AML-193 (cell line): ENCODE measurements around the gene PXT1.
"Not testable (repeated sequence)": the region's sequence is repeated elsewhere in the genome, so short reads cannot be mapped to it uniquely, and the experiment has no call there.

Experiments
- DNase-seq, 2 experiments: peaks; one replicate each; lab custom pipeline; 2025; lab: John Stamatoyannopoulos, UW

Gene PXT1, protein sequence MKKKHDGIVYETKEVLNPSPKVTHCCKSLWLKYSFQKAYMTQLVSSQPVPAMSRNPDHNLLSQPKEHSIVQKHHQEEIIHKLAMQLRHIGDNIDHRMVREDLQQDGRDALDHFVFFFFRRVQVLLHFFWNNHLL

DNA sequence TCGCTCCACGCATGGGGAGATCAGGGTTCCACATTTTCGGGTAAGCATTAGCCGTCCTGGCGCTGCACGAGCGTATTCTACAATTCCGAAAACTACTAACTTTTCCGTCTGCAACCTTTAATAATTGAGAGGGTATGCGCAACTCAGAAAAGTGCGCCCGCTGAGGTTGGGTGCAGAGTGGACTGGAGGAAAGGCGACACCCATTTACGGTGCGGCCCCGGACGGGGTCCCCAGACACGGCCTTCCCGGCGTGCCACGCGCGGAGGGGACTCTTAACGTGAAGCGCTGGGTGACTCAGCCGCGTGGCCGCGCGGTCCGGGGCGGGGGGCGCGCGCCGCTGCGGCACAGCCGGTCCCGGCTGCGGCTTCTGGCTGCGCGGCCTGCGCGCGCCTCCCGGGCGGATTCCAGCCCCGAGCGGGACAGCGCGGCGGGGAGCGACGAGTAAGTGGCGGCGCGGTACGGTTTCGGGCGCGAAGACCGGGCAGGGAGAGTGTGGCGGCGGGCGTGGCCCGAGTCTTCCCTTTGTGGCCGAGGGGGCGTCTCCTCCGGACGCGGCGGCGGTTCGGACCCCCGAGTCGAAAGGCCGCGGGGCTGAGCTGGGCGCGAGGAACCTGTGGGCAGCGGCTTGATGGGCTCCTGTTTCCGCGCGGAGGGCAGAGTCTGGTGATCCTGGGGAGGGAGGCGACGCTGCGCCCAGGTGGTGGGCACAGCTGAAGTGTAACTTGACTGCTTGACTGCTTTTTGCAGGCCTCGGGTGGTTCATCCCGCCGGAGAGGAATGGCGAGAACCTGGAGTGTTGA is at the start of gene PXT1, which contains the start of gene KCTD20:
PXT1 (minus strand) TSS at position 184 of the 800 bp plus-strand sequence. CDS start 16,772 bp downstream, outside the sequence.
KCTD20 (plus strand) TSS at position 330 of the 800 bp plus-strand sequence. CDS start 27,098 bp downstream, outside the sequence.
- peak; percentile 88 to 93 for DNase-seq

DNA sequence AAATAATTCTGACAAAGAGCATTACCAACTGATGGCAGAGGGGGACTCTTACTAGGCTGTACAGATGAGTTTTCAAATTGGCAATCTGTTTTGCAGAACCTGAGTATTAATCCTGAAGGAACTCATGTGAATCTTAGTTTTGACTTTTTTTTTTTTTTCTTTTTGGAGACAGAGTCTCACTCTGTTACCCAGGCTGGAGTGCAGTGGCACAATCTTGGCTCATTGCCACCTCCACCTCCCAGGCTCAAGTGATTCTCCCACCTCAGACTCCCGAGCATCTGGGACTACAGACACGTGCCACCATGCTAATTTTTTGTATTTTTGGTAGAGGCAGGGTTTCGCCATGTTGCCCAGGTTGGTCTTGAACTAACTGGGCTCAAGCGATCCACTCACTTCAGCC is 49.4 kb upstream of the PXT1 start:
- DNase-seq = no peak

DNA sequence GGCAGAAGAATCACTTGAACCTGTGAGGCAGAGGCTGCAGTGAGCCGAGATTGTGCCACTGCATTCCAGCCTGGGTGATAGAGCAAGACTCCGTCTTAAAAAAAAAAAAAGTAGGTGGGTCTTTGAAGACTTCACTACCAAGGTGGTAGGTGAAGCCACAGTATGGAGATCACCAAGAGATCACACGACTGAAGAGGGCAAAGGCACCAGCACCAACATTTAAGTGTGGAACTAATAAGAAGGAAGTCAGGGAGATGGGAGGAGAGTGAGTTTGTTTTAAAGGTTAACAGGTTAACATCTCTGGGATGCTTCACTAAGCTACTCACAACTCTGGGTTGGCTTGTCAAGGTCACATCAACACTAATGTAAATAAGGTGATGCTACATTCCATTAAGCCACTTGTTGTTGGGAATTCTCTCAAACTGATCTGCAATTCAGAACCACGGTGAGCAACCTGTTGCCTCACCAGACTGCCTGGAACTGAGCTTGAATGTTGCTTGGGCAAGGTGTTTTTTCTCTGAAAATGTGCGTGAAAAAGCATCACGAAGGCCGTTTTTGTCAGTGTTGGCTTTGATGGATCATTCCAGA is 48.8 kb upstream of the PXT1 start:
- DNase-seq = no peak

DNA sequence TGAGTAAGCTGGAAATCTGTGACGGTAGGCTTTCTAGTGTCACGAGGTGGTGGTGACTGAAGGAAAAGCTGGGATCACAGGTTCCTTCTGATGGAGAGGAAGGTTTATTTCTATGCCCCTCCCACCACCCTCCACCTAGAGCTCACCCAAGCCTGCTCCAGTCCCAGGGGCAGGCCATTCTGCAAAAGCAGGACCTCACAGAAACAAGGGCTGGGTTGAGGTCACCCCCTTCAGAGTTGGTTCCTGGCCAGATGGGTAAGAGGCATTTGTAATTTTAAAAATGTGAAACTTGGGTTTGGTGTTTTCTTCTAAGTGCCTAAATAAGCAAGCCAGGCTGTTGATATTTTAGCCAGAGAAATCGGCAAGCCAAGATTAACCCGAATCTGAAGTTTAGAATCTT is 46.8 kb upstream of the PXT1 start:
- DNase-seq = no peak

DNA sequence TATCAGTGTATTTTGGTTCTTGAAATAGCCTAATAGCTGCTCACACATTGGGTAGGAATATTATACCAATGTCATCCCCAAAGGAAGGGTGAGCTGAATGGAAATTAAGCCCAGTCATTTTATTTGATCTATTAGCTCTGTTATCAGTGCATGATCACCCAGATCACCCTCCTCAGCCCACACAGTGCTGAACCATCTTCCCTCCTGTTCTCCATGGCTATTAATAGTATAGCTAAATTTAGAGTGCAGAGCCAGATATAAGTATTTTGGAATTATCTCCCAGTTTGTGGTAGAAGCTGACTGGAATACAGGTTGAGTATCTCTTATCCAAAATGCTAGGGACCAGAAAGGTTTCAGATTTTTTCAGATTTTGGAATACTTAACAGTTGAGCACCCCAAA is 45.6 kb upstream of the PXT1 start:
- DNase-seq = no peak

DNA sequence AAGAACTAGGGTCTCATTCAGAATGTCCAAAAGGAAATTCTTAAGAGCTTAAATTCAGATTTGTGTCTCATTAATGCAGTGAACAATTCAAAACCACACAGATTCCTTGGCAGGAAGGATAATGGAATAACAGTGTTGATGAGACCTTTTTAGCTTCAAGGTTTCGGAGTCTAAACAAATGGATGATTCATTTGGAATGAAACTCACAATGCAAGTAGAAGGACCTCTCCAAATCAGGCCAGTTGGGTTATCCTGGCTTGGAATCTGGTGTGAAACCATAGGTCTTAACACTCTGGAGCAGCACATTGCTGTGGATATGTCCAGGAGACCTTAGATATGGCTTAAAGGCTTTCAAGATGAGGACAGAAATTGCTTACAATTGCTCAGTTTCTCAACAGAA is 45.0 kb upstream of the PXT1 start:
- no peak for DNase-seq

DNA sequence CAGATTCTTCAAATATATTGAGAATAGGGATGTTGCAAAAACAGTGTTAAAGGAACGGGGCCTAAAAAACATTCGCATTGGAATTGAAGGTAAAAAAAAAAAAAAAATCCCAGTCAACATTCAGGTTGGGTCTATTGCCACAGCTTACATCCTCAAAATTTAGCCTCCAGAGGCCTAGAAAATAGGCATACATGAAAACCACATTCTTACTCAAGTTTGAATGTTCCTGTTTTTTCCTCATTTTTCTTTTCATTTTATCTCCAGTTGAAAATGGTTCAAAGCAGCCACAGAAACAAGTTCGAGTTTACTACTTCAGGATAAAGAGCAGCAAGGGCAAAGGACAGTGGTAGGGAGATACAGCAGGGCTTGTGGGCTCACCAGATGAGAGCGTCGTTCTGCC is 42.1 kb upstream of the PXT1 start:
- peak; percentile 43 to 57 for DNase-seq

DNA sequence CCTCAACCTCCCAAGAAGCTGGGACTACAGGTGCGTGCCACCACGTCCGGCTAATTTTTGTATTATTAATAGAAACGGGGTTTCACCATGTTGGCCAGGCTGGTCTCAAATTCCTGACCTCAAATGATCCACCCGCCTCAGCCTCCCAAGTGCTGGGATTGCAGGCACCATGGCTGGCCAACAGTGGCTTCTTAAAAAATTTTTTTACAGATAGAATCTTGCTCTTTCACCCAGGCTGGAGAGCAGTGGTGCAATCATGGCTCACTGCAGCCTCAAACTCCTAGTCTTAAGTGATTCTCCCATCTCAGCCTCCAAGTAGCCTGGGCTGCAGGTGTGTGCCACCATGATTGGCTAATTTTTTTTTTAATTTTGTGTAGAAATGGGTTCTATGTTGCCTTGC is 40.7 kb upstream of the PXT1 start:
- DNase-seq = not testable (repeated sequence)

DNA sequence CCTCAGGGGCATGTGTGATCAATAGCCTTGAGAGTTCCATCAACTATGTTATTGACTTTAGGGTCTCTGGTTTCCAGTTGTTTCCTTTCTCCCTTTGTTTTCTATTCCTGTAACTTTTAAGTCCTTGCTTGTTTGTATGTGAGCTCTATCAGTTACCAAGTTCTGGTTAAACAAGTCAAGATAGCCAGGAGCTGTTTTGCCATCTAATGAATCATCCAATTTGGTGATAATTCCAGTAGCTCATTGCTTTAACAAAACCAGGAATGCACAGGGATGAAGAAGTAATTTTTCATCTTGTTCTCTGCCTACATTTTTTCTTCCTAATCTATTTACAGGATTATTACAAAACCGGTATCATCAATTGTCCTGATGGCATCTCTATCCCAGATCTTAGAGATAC is 36.6 kb upstream of the PXT1 start:
- no peak for DNase-seq

DNA sequence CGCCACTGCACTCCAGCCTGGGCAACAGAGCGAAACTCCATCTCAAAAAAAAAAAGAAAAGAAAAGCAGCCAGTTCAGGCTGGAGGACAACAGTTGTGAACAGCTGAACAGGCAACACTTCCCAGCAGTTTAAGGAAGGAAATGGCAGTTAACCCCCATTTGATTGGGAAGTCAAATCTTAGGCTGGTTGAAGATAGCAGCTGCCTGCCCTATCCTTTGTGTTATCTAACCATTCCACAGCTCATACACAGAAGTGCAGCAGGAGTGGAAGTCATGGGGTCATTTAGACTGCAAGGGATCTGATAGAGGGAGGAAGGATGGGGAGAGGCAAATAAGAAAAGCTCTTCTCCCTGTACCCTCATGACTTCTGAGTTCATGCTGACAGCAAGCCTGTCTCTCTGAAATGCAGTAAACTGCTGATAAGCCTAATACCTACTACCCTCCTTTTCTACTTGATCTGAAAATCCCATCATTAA is 35.4 kb upstream of the PXT1 start:
- DNase-seq = peak; percentile 47 to 67

DNA sequence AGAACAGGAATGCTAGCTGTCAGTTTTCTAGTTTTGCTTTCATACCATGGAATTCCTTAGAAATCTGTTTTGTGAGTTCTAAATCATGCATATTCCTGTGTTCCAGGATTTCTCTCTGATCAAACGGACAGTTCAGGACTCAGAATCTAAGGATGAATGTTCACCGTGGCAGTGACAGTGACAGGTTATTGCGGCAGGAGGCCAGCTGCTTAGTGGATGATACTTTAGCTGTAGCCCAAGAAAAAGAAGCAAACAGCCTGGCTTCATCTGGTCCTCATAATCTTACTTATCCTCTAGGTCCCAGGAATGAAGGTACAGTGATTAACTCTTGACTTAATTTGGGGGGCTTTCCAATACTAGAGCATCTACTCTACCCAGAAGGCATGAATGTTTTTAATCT is 27.3 kb upstream of the PXT1 start:
- DNase-seq = no peak

DNA sequence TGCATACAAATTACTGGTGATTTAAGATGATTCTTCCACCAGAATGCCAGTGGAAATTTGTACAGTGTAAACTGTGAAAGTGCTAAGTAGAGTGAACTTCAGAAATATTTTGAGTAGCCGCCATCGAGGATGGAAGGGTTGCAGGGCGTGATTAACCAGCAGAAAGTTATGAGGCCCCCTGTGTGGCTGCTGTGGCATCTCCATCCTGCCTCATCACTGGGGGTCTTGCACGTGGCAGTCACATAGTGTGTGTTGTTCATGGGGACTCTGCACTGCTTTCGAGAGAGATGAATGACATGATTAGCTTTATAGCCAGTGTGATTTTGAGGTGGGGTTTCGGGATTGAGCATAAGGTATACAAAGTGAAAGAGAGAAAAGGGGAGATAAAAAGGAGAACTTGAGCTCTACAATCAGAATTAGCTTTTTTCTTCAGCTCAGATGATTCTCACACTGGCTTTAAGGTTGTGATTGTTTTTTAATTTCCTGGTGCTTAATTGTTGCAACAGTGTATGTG is 26.6 kb upstream of the PXT1 start:
- DNase-seq = no peak

DNA sequence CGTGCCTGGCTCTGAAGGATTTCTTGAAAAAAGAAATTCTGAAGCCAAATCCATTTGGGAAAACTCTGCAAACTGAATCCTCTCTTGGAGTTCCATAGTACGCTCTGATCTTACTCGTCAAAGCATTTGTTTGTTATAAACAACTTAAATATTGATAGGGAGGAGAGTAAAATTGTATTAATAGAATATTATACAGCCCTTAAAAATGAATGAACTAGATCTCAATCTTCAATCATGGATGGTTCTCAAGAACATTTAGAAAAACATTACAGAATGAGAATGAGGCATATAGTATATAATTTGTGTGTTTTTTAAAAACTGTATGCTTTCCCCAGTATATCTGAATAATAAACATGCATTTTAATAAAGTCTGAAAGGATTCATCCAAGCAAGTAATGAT is 25.0 kb upstream of the PXT1 start:
- DNase-seq = no peak

DNA sequence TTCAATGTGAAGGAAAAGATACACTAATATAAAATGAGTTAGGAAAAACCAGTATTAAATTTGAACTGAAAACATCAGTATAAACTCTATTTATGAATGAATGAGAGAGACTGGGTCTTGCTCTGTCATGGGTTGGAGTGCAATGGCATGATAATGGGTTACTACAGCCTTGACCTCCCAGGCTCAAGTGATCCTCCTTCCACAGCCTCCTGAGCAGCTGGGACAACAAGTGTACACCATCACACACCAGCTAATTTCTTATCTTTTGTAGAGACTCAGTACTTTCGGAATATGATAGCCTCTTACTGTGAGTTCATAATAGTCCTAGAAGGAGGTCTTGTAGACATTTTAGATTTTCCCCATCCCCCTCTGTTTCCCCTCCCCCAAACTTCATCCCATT is 21.6 kb upstream of the PXT1 start:
- no peak for DNase-seq

DNA sequence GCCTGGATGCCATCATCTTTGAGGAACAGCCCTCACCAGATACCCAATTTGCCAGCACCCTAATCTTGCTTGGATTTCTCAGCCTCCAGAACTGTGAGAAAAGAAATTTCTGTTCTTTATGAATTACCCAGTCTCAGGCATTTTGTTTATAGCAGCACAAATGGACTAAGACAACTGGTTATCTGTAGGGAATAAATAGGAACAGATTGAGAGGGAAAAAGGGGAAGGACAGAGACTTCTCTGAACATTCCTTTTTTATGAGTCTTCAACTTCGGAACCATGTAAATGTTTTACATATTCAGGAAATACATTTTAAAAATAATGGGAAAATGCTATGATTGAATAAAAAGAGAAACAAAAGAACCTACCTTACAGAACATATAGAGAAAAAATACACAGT is 21.0 kb upstream of the PXT1 start:
- no peak for DNase-seq

DNA sequence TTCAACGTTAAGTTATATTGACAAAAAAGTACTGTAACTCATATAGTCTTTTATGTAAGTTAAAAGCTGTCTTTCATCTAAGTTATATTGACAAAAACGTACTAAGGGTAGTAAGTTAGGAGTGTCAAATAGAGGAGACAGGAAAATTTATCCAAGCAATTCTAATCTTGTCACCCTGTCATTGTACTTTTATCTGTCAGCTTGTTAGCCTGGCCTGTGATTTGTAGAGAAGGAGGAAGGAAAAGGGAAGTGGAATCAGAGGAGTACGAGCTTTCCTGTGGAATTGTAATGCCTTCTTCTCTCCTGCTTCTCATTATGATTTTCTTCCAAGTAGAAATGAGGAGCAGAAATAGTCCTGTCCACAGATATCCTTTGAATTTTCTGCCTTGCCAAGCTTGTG is 19.0 kb upstream of the PXT1 start:
- no peak for DNase-seq

DNA sequence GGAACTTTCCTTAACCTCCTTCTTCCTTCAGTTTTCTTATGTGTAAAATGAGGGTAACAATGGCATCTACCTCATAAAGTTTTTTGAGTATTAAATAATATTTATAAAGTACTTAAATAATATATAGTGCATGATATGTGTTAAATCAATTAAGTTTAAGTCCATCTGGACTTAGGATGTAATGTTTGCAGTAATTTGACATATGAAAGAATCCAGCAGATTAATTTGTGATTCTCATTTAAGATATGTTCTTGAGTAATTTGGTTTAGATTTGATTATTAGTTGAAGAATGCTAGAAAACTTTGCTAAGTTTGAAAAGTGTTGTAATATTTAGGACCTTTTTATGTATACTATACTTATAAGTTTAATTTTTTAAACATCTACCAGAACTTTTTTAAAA is 18.3 kb upstream of the PXT1 start:
- DNase-seq = no peak

DNA sequence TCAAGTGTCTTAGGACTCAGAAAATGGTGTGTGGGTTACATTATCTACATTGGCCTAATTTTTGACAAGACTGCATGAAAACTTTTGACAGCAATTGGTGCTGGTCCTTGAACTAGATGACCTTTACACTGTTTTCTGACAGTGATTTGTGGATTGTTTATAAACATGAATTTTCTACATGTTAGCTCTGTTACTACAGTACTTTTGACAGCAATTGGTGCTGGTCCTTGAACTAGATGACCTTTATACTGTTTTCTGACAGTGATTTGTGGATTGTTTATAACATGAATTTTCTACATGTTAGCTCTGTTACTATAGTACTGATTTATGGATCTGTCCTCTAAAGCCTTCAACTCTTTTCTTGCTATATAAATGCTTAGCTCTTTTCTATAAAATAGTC is 16.8 kb upstream of the PXT1 start:
- DNase-seq = no peak

DNA sequence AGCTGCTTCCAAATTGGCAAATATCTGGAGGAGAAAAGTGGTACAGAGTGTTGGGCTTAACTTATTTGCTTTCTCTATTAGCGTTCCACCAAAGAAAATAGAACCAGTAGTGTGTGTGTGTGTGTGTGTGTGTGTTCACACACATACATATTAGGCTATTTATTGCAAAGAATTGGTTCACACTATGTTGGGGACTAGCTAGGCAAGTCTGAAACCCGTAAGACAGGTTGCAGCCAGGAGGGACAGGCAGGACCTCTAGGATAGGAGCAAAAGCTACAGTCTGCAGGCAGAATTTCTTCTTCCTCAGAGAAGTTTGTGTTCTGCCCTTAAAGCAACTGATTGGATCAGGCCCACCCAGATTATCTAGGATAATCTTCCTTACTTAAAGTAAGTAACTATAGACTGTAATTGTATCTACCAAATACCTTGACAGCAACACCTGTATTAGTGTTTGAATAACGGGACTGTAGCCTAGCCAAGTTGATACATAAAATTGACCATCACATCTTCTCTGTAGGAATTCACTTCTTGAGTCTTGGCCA is 12.9 kb upstream of the PXT1 start:
- no peak for DNase-seq

DNA sequence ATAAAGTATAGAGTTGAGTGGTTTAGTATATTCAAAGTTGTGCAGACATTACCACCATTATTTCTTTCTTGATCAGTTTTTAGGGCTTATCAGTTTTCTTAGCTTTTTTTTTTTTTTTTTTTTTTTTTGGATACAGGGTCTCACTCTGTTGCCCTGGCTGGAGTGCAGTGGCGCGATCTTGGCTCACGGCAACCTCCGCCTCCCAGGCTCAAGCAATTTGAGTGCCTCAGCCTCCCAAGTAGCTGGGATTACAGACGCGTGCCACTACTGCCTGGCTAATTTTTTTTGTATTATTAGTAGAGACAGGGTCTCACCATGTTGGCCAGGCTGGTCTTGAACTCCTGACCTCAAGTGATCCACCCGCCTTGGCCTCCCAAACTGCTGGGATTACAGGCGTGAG is 10.2 kb upstream of the PXT1 start:
- not testable (repeated sequence) for DNase-seq

DNA sequence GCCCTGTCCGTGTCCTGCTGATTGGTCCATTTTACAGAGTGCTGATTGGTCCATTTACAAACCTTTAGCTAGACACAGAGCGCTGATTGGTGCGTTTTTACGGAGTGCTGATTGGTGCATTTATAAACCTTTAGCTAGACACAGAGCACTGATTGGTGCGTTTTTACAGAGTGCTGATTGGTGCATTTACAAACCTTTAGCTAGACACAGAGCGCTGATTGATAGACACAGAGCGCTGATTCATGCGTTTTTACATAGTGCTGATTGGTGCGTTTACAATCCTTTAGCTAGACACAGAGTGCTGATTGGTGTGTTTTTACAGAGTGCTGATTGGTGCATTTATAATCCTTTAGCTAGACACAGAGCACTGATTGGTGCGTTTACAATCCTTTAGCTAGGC is 6.5 kb upstream of the PXT1 start:
- DNase-seq = not testable (repeated sequence)

DNA sequence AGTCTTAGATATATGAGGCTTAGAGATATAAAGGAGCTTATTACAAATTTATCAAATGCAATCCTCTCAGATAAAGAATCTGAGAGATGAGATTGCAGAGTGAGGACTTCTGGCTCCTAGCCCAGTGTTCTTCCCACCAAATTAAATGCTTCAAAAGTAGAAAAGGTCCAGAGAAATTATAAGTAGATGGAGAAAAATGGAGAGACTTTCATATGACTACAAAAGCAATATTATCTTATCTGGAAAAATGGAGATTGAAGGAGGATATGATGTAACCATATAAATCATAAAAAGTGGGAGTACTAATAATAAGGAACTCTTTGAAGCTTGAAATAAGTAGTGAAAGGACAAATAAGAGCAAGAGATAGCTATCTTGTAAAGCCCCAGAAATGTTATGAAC is 3.0 kb upstream of the PXT1 start:
- no peak for DNase-seq

DNA sequence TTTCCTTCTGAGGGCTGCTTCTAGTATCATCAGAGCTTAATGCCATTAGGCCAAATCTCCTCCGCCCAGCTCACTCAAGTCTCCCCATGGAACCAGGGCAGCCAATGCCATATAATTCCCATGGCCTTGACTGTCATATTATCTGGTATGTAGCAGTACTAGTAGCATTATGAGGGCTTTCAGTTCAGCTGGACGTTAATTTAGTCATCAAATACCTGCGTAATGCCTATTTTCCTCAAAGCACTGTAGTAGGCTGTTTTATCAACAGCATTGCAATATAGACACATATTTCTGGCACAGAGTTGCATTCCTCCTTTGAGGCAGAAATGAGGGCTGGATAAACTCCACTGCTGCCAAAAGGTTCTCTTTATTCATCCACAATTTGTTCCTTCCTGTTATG is 1.8 kb upstream of the PXT1 start:
- DNase-seq = no peak
